GM18951 (cell line): ENCODE results near the gene IMPG1.

Source experiments
- POLR2A ChIP-seq: IDR thresholded peaks from 4 replicates; pipeline ENCODE4 v1.6.1; 2011; ENCODE audit warnings: mild to moderate bottlenecking; ENCODE audit not compliant: insufficient read length, insufficient read depth; ENCODE audit errors: extremely low read depth
- in situ Hi-C: fragments of 300-500 bp; cut with MboI; formaldehyde crosslinking; loops from one replicate; pipeline ENCODE4 v1.12.0; 2022; ENCODE audit warnings: low sequenced_read_pairs, mixed read lengths, inconsistent platforms; ENCODE audit not compliant: unreplicated experiment

The IMPG1 gene

DNA sequence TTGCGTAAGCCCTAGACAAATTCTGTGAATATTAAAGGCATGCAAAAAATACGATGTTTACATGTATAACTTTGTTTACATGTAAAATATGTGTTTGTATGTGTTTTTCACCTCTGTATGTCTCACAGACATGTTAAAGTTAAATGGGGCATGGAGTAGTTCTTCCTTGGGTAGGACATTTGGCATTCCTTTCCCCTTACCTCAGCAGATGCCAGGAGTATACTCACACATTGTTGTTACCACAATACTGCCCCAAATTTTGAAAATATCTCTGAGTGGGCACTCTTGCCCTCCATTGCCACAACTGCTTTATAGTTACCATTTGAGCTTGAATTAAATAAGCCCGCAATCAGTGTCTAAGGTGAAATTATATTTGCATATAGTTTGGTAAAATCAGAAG lies 175.9 kb downstream of the IMPG1 start:
- no peak for TF ChIP-seq POLR2A
- in situ Hi-C loops = no loop called here

DNA sequence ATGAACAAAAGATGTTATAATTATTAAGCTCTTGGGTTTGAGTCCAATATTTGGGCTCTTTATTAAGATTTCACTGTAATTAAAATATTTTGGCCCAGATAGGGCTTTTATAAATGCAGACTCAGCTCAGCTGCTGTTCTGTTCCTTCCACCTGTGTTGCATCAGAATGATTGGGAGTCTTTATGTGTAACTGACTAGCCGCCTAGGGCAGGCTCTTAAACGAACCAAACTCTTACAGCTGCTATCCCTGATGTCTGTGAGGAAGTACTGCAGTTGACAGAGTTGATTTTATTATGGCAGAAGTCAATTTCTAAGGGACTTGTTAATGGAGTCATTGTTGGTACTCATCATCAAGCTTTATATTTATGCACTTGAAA lies 178.7 kb downstream of the IMPG1 start:
- in situ Hi-C loops = no loop called here
- TF ChIP-seq POLR2A = no peak

DNA sequence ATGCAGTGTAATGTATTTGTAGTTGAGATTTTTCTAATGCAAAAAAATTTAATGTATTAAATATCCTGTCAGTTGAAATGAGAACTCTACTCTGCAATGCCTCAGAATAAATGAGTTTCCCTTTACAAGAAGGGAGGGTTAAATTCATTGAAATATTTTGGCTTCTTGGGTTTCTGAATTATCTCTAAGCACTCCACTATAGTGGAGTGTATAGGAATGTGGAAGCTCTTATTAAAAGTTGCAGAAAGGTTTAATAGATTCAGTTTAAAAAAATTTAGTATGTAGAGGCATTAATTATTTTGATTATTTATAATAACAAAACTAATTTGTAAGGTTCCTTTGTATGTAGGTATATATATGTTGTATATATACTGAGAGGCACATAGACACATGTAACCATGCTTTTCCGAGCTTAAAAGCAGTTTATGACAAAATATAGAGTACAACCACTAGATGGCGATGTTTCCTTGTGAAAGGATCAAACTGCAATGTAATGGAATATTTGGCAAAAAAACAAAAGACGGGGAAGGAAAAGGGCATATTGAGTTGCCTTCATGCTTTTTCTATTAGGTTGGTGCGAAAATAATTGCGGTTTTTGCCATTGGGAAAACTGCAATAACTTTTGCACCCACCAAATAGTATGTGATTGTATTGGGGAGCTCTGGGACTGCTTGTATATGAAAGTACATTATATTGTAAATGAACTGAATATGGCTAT lies 179.2 kb downstream of the IMPG1 start:
- TF ChIP-seq POLR2A = no peak

DNA sequence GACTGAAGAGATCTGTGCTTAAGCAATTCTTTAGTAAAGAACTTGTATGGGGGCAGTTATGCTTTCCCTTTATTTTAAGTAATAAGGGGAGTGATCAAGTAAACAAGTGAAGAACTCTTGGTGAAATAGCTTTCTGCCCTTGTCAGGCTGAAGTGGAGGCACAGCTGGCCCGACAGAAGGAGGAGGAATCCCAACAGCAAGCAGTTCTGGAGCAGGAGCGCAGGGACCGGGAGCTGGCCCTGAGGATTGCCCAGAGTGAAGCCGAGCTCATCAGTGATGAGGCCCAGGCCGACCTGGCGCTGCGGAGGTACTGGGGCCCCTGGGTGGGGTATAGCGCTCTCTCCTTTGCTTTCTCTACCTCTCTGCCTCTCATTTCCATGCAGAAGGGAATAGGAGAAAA lies 180.1 kb downstream of the IMPG1 start:
- in situ Hi-C loops = no loop called here
- TF ChIP-seq POLR2A = no peak

More for the DNA sequence above, 179.2 kb downstream of the IMPG1 start:
- in situ Hi-C loops = no loop called here

DNA sequence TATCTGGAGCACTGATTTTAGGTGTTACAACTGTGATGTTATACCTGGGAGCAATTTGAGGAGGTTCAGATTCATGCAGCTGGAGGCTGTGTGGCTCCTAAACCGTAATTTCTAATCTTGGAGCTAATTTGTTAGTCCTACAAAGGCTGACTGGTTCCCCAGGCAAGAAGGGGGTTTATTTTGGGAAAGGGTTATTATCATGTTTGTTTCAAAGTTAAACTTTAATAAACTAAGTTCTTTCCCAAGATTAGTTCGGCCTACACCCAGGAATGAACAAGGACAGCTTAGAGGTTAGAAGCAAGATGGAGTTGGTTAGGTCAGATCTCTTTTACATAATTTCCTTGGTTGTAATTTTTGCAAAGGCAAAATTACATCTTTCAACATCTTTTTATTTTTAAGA lies 187.6 kb downstream of the IMPG1 start:
- in situ Hi-C loops = no loop called here
- no peak for TF ChIP-seq POLR2A

DNA sequence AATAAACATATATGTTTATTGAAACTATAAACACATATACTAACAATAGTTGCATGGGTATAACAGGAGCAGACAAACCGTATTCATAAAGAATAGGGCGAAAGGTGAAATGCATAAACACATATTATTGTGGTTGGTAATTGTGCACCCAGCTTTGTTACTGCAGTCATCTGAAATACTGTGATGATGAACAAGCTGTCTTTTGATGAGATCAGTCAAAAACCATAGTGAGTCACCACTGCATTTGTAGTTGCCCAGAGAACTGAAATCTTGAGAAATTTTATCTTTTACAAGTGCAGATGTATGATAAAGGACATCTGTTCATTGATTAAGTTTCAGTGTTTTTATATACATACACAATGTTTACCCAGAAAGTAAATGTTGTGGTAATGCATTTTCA lies 189.7 kb downstream of the IMPG1 start:
- TF ChIP-seq POLR2A = no peak
- in situ Hi-C loops = no loop called here

DNA sequence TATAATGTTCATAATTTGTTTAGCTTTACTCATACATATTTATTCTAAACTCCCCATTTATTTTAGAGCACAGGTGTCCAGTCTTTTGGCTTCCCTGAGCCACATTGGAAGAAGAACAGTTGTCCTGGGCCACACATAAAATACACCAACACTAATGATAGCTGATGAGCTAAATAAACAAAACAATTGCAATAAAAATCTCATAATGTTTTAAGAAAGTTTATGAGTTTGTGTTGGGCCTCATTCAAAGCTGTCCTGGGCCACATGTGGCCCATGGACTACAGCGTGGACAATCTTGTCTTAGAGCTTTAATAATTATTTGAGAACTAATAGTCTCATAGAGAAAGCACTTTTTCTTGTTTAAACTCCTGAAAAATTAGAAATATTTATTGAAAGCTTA lies 192.2 kb downstream of the IMPG1 start:
- in situ Hi-C loops = no loop called here
- TF ChIP-seq POLR2A = no peak

DNA sequence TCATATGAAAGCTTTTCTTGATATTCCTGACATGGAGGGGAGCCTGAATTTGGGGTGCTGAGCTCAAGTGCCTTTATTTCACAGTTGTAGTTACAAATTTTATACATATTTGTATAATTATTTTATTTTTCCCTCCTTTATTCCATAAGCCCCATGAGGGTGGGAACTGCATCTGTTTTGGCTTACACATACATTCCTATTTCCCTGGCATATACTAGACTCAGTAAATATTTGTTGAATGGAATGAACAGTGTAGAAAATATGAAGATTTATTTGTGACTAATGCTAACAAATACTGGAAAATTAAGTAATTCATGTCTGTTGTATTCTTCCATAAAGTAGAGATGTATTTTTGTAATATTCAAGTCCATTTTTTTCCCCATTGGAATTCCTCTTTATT lies 196.3 kb downstream of the IMPG1 start:
- no peak for TF ChIP-seq POLR2A
- in situ Hi-C loops = no loop called here

DNA sequence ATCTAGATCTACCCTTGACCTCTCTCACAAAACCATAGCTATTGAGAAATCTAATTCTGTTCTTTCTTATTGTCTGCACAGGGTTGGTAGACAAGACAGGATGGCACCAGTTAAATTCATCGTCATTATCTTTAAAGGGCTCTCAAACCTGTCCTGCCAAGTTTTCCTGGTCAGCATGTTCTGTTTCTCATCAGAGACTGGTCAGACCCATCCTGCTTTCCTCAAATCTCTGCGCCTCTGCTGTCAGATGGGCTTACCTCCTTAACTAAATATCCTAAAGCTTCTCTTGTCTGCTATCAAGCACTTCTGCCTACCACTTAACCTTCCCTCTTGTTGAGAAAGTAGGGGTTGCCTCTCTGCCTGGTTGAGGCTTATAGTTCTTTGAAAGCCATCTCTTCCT lies 198.2 kb downstream of the IMPG1 start:
- no peak for TF ChIP-seq POLR2A
- in situ Hi-C loops = no loop called here
